CMK (cell line): Measurements from ENCODE around the gene HBM.
"Not testable (repeated sequence)": the region's sequence is repeated elsewhere in the genome, so short reads cannot be mapped to it uniquely, and the experiment has no call there.

Experiments
- DNase-seq: peaks from one replicate; pipeline ENCODE4 v3.0.0-alpha.2; 2010; ENCODE audit warnings: low read depth

The HBM gene

GRCh38 chr16:169014-169413, 3.2 kb downstream of the HBM start:
- no peak for DNase-seq

DNA sequence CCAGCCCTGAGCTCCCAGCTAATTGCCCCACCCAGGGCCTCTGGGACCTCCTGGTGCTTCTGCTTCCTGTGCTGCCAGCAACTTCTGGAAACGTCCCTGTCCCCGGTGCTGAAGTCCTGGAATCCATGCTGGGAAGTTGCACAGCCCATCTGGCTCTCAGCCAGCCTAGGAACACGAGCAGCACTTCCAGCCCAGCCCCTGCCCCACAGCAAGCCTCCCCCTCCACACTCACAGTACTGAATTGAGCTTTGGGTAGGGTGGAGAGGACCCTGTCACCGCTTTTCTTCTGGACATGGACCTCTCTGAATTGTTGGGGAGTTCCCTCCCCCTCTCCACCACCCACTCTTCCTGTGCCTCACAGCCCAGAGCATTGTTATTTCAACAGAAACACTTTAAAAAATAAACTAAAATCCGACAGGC, 4.3 kb downstream of the HBM start:
- DNase-seq: not testable (repeated sequence)

- DNase-seq: no peak
These were observed 5.0 kb downstream of the HBM start for GRCh38 chr16:170788-171187.

GRCh38 chr16:172374-172941, 6.7 kb downstream of the HBM start, which contains the start of gene HBA2:
HBA2 (plus strand) TSS chr16:172876; CDS start chr16:172913, 37 bp downstream.
- not testable (repeated sequence) for DNase-seq

DNA sequence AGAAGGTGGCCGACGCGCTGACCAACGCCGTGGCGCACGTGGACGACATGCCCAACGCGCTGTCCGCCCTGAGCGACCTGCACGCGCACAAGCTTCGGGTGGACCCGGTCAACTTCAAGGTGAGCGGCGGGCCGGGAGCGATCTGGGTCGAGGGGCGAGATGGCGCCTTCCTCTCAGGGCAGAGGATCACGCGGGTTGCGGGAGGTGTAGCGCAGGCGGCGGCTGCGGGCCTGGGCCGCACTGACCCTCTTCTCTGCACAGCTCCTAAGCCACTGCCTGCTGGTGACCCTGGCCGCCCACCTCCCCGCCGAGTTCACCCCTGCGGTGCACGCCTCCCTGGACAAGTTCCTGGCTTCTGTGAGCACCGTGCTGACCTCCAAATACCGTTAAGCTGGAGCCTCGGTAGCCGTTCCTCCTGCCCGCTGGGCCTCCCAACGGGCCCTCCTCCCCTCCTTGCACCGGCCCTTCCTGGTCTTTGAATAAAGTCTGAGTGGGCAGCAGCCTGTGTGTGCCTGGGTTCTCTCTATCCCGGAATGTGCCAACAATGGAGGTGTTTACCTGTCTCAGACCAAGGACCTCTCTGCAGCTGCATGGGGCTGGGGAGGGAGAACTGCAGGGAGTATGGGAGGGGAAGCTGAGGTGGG, 7.6 kb downstream of the HBM start:
- not testable (repeated sequence) for DNase-seq

GRCh38 chr16:173928-174769, 8.4 kb downstream of the HBM start:
- not testable (repeated sequence) for DNase-seq

- no peak for DNase-seq
These were observed 9.5 kb downstream of the HBM start for GRCh38 chr16:175011-175949.

DNA sequence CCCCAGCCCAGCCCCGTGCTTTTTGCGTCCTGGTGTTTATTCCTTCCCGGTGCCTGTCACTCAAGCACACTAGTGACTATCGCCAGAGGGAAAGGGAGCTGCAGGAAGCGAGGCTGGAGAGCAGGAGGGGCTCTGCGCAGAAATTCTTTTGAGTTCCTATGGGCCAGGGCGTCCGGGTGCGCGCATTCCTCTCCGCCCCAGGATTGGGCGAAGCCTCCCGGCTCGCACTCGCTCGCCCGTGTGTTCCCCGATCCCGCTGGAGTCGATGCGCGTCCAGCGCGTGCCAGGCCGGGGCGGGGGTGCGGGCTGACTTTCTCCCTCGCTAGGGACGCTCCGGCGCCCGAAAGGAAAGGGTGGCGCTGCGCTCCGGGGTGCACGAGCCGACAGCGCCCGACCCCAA, 10.2 kb downstream of the HBM start:
- not testable (repeated sequence) for DNase-seq

- not testable (repeated sequence) for DNase-seq
These were observed 11.0 kb downstream of the HBM start, which contains the start of gene HBA1 for GRCh38 chr16:176477-177382. HBA1 (plus strand) TSS chr16:176680; CDS start chr16:176717, 37 bp downstream.

- no peak for DNase-seq
These were observed 11.6 kb downstream of the HBM start for GRCh38 chr16:177394-177822.

- DNase-seq: no peak
These were observed 12.3 kb downstream of the HBM start for GRCh38 chr16:177981-178667.

DNA sequence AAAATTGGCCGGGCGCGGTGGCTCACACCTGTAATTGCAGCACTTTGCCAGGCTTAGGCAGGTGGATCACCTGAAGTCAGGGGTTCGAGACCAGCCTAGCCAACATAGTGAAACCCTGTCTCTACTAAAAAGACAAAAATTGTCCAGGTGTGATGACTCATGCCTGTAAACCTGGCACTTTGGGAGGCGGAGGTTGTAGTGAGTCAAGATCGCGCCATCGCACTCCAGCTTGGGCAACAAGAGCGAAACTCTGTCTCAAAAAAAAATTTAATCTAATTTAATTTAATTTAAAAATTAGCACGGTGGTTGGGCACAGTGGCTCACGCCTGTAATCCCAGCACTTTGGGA, 12.9 kb downstream of the HBM start:
- no peak for DNase-seq

DNA sequence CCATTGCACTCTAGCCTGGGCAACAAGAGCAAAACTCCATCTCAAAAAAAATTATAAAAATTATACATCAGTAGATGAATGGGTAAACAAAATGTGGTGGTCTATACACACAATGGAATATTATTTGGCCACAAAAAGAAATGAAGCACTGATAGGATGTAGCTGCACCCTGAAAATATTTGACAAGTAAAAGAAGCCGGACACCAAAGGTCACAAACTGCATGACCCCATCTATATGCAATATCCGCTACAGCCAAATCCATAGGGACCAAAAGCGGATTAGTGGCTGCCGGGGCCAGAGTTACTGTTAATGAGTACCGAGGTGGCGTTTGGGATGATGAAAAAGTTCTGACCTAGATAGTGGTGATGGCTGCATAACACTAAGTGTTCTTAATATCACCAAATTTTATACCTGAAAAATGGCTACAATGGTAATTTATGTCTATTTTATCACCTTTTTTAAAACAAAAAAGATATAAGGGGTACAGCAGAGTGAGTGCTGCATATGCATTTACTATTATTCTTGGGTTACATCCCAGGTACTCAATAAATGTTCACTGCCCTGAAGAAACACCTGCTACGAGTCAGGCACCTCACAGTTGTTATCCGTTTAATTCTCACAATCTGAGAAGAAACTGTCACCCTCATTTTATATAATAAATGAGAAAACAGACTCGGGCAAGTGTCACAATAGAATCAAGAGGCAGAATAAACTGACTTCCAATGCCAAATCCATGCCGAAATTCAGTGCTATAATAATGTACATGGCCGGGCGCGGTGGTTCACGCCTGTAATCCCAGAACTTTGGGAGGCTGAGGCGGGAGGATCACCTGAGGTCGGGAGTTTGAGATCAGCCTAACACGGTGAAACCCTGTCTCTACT, 13.7 kb downstream of the HBM start:
- no peak for DNase-seq

GRCh38 chr16:180101-180675, 14.4 kb downstream of the HBM start, which contains the start of gene HBQ1:
HBQ1 (plus strand) TSS chr16:180459; CDS start chr16:180487, 28 bp downstream.
- DNase-seq: no peak

DNA sequence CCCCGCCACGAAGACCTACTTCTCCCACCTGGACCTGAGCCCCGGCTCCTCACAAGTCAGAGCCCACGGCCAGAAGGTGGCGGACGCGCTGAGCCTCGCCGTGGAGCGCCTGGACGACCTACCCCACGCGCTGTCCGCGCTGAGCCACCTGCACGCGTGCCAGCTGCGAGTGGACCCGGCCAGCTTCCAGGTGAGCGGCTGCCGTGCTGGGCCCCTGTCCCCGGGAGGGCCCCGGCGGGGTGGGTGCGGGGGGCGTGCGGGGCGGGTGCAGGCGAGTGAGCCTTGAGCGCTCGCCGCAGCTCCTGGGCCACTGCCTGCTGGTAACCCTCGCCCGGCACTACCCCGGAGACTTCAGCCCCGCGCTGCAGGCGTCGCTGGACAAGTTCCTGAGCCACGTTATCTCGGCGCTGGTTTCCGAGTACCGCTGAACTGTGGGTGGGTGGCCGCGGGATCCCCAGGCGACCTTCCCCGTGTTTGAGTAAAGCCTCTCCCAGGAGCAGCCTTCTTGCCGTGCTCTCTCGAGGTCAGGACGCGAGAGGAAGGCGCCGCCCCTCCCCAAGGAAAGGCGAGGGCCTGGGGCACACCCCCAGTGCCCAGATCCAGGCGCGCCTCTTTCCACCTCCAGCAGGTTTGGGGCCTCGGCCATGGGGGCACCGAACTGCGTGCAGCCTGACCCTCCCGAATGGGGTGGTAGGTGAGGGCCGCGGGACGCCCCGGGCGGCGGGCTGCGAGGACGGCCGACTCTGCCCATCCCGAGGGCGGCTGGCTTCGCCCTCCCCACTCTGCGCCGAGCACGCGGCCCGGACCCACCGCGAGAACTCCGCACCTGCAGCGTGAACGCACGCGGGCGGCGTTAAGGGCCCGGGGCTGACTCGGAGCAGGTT, 15.1 kb downstream of the HBM start:
- DNase-seq: no peak

DNA sequence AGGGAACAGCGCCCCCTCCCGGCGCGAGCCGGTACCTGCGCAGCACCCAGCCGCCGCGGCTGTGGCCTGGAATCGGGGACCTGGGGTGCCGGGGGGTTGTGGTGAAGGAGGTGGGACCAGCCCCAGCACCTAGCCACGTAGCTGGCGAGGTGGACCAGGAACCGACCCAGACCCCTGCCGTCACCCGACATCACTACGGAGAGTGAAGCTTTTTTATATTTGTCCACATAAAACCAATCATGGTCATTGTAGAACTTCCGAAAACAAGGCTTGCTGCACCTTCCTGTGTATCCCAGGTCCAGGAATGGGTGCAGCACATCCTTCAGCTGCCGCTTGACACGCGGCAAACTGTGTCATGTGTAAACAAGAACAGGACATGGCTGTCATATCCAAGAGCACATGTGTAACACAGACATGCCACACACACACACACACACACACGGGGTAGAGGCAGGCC, 15.8 kb downstream of the HBM start:
- no peak for DNase-seq

DNA sequence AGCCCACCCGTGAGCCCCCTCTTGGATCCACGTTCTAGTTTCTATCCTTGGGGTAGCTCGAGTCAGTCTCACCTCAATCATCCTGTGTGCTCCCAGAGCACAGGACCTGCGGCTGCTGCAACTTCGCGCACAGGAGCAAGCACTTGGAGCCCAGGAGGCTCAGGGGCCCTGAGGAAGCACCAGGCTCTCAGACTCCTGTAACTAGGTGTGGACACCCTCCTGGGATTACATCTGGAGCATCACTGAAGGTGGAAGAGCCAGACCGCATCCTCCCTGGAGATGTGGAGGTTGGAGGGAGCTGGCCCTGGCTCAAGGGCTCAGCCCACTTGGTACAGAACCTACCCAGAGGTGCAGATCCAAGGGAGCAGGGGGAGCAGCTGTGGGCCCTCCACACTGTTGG, 17.2 kb downstream of the HBM start:
- DNase-seq: no peak

- DNase-seq: no peak
These were observed 19.4 kb downstream of the HBM start for GRCh38 chr16:185213-185612.
